ENCODE results near the gene CCDC93.

DNA sequence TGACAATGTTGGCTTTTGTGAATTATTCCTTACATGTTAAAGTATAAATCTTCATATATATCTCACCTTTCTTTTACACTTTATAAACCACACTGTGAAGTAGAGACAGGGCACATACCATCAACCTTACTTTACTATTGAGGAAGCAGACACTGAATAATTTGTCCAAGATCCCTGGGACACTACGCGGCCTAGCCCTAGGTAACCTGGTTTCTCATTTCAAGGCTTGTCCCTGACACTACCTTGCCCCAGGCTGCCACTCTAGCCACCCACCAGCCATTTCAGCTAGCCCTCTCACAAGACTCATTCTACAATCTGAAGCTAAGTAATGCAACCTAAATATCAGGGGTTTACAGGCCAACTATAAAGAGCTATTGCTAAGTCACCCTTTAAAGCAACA, 26.7 kb downstream of the CCDC93 start:
- TF ChIP-seq BRCA1 (IDR thresholded peaks at IDR 0.05; ENCODE audit: low read depth, low read length) (no peak), NRF1 (conservative IDR thresholded peaks at IDR 0.05; ENCODE audit: low read depth, low read length) (no peak)

Data from GM12878 (cell line).